Stimulated activated CD8-positive, alpha-beta memory T cell treated with anti-CD3 and anti-CD28 coated beads, Interleukin-4, amount 100 ng/mL, for 4 hours (primary cell): Measurements from ENCODE around the gene RPL18.

Experiments used
- DNase-seq, 2 donors: peaks; one replicate each; pipeline ENCODE4 v3.0.0-alpha.2; 2020; ENCODE audit warnings: low read depth in 2 of 2, low spot score in 1 of 2

Gene RPL18

DNA sequence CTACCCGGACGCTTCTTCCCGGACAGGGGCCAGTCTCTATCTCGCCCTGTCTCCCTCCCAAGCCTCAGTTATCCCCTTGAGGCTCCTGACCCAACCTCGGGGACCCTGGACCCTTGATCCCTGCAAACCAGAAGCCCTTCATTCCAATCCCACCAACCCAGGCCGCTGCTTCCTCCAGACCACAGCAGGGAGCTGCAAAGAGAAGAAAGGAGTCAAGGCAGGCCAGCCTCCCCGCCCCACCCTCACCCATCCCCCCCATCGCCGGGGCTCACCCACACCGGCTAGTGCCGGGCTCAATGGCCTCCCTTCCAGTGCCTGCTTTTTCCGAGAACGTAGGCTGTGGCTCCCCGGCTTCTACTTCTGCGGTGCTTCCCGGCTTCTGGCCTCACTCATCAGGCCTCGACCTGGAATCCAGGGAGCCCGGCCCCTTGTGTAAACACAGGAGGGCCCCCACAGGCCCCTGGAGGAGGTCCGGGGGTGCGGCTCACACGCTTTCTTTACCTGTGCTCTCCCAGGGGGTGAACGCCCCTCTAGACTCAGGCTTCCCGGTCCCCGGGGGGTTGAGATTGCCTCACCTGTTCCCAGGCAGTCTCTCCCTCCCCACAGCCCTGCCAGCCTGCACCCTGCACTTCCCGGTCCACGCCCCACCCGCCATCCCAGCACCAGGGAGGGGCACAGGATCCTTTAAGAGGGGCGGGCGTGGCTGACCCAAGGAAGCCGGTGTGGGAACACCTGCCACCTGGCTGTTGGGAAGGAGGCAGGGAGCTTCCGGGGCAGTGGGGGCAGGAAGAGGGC is 4.3 kb downstream of the RPL18 start, which contains the start of gene FAM83E:
TSS of gene FAM83E (minus strand) at position 641 of the 795 bp plus-strand sequence. CDS start 1,704 bp downstream, outside the sequence.
- DNase-seq, result no peak

DNA sequence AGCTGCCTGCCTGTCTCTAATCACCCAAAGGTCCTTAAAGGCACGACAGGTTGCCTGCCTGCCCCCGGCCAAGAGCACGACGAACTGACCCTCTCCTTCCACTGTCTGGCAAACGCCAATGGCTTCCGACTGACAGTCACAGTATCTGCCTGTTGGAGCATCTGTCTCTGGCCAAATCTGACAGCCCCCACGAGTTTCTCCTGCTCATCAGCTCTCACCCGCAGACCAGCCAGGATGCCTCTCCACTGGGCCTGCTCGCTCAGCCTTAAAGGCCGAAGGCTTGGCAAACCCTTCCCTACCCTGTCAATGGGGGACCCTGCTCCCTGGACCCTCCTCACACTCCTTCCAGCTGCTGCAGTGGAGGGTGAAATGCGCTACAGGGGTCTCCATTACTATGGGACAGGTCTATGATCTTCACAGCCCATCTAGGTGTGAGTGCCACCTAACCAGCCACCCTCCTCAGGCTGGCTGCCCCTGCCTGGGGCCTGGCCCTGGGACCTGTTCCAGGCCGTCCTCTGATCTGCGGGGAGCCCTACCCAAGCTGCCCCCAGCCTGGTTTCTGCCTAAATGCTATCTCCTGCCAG is 5.0 kb downstream of the RPL18 start:
- DNase-seq, result no peak

DNA sequence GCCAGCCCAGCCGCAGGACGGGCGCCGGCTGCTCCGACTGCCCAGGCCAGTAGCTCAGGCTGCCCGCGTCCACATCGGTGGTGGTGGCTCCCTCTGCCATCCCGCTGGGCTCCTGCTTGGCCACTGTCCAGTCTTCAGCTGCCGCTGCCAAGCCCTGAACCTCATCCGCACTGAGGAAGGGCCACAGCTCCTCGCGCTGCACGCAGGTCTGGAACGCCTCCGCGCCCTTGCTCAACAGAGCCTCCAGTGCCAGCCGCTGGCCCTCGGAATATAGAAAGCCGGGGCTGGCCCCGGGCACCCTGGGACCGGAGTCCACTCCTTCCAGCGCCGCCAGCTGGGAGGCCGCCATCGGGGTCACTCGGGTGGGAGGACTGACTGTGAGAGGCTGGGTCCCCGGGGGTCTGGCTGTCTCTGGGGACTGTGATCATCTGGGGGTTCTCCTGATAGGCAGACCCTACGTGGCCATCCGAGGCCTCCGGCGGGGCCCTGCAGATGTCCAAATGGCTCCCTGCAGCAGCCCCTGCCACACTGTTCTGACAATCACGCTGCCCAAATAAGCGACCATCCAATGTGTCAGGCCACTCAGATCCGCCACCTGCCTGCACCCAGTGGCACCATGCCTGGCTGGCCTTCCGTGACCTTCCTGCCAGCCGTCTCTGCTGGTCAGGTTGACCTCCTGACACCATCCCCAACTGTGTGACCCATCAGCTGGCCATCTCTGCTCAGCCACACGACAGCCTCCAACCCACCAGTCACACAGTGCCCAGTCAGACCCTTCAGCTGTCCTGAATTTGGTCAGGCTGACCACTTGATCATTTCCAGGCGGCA is 5.7 kb downstream of the RPL18 start:
- no peak for DNase-seq

DNA sequence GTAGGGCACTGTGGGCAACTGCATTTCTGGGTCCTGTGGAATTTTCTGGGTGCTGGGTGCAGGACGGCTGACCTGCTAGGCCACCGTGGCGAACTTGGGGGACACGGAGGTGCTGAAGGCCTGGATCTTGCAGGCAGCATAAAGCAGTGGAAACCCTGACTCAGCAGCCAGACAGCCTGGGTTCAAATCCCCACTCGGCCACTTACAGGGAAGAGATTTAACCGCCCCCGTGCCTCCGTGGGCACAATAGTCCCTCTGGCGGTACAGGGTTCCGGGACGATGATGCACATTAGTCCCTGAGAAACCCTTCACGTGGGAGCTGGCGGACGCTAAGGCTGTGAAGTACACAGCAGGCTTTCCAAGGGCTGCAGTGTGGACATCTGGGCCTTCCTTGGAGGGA is 7.1 kb downstream of the RPL18 start:
- DNase-seq, result no peak

DNA sequence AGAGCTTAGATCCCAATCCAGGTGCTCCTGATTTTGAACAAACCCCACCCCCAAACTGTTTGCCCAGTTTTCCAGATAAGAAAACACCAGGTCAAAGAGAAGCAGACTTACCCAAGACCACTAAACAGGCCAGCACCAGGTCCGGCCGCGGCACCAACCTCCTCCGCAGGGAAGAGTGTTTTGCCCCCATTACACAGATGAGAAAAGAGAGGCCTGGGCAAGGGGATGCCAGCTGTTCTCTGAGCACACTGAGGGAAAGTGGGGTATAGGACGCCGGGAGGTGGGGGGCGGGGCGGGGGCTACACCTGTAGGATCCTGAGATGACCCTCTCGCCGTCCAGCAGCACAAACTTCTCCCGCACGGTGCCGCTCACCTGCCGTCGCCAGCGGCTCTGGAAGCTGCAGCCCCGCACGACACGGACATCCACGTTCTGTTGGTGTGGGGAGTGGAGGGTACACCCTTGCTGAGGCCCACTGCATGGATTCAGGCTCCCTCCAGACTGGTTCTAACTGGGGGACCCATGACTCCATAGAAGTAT is 9.3 kb downstream of the RPL18 start:
- DNase-seq, result no peak

DNA sequence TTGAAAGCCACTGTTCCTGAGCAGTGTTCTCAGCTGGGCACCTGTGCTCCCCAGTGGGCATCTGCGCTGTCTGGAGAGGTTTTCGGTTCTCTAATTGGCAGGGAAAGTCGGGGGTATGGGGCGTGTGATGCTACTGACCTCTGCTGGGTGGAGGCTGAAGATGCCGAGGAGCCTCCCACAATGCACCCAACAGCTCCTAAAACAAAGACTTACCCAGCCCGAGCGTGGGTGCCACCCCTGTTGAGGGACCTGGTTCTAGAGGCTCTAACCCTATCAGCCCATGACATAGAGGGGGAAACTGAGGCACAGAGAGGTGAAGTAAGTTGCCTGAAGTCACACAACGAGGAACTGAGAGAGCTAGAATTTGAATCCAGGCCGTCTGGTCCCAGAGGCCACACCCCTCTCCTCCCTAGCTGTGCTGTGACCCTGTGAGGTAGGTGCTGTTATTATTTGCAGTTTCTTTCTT is 10.1 kb downstream of the RPL18 start:
- no peak for DNase-seq

DNA sequence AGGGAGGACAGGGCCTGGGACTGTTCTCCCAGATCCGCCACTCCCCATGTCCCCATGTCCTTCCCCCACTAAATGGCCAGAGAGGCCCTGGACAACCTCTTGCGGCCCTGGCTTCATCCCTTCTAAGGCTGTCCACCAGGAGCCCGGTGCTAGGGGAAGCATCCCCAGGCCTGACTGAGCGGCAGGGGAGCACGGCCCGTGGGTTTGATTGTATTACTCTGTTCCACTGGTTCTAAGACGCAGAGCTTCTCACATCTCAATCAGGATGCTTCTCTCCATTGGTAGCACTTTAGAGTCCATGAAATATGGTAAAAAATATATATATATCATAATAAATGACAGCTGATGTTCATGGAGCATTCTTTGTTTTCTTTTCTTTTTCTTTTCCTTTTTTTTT is 11.6 kb downstream of the RPL18 start:
- DNase-seq, result no peak

DNA sequence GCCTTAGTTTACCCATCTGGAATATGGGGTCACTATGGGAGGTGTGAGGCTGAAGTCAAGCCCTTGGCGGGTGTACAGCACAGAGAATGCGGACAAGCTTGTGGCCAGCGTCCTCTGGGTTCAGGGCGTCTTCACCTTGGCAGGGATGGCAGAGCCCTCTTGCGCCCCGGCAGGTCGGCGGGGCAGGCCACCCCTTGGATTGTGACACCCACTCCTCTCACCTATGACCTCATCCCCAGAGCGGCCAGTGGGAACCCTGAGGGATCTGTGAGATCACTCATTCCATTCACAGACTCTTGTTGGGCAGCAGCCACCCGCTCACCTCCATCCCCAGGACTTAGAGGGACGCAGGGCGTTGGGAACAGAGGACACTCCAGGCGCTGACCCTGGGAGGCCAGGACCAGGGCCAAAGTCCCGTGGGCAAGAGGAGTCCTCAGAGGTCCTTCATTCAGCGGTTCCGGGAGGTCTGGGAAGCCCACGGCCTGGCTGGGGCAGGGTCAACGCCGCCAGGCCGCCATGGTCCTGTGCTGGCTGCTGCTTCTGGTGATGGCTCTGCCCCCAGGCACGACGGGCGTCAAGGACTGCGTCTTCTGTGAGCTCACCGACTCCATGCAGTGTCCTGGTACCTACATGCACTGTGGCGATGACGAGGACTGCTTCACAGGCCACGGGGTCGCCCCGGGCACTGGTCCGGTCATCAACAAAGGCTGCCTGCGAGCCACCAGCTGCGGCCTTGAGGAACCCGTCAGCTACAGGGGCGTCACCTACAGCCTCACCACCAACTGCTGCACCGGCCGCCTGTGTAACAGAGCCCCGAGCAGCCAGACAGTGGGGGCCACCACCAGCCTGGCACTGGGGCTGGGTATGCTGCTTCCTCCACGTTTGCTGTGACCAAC is 12.3 kb downstream of the RPL18 start, which contains the start of gene SPACA4:
TSS of gene SPACA4 (plus strand) at position 280 of the 896 bp plus-strand sequence. CDS start at position 517, 237 bp downstream.
- no peak for DNase-seq

DNA sequence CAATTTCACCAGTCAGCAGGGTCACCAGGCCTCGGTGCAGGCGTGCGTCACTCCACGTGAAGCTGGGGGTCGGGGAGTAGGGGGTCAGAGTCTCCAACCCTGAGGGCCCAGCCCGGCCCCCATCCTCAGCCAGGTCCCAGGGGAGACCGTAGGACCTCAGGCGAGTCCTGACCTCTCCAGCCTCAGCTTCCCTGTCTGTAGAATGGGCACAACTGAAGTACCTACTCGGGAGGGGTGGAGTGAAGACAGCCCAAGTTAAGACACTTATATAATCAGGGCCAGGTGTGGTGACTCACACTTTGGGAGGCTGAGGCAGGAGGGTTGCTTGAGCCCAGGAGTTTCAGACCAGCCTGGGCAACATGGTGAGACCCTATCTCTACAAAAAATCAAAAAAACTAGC is 15.1 kb downstream of the RPL18 start:
- no peak for DNase-seq

DNA sequence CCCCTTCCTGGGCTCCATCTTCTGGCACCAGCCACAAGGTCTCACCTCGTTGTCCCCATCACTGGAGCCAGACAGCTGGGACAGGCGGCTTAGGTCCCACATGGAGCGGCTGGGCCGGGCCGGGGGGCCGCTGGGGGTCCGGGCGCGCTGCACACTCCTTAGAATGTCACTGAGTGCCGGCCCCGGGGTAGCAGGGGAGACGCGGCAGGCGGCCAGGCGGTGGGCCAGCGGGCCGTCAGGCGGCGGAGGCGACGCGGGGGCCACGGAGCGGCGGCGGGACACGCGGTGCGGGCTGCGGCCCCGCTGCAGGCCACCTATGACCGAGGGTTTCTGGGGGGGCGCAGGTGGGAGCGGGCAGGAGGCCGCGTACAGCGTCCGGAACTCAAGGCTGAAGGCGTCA is 15.5 kb downstream of the RPL18 start:
- DNase-seq, result no peak

DNA sequence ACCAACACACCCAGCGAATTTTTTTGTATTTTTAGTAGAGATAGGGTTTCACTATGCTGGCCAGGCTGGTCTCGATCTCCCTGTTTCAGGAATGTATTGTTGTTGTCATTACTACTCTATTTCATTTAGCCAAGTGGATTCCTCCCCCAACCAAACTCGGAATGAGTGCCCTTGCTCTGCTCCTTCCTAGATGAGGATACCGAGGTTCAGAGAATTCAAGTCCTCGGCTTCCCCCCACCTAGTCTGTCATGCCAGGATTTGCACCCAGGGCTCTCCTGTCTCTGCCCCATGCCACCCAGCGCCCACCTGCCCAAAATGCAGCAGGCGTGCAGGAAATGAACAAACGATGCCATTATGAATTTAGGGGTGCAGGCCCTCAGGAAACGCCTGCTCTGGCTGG is 16.0 kb downstream of the RPL18 start:
- DNase-seq, result no peak

DNA sequence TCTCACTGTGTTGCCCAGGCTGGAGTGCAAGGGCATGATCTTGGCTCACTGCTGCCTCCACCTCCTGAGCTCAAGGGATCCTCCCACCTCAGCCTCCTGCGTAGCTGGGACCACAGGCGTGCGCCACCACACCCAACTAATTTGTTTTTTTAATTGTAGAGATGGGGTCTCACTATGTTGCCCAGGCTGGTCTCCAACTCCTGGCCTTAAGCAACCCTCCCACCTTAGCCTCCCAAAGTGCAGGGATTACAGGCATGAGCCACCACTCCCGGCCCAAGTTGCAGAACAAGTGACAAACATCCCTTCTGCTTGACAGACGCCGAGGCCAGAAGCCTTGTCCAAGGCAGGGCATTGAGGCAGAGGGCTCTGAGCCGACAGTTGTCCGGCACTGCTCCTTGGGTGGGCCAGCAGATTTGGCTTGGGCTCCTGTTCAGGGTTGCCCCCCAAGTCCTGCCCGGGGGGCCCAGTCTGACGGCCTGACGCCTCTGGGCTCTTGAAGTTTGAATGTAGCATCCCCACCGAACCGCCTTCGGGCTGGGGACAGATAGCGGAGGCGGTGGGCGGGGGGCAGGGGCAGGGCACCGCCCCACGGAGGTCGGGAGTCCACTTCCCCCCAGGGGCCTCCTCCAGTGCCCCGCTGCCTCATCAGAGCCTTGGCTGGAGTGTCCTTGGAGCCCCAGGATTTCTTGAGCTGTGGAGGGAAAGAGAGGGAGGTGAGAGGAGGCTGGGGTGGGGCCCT is 18.1 kb downstream of the RPL18 start:
- DNase-seq, result no peak

DNA sequence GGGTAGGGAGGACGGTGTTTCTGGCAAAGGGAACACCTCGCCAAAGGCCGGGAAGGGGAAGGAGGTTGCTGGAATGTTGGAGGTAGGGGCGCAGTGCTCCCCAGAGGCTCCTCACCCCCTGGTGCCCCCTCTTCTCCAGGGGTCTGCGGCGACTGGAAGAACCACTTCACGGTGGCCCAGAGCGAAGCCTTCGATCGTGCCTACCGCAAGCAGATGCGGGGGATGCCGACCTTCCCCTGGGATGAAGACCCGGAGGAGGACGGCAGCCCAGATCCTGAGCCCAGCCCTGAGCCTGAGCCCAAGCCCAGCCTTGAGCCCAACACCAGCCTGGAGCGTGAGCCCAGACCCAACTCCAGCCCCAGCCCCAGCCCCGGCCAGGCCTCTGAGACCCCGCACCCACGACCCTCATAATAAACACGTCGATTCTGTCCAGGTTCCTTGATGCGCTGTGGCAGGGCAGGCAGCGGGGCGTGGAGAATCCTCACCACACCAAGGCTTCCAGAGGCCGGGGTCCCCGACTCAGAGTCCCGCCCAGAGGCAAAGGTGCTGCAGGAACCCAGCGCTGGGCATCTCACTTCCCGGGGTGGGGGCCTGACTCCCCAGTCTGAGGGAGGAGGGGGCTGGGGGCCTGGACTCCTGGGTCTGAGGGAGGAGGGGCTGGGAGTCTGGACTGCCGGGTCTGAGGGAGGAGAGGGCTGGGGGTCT is 19.8 kb downstream of the RPL18 start:
- DNase-seq, result no peak

DNA sequence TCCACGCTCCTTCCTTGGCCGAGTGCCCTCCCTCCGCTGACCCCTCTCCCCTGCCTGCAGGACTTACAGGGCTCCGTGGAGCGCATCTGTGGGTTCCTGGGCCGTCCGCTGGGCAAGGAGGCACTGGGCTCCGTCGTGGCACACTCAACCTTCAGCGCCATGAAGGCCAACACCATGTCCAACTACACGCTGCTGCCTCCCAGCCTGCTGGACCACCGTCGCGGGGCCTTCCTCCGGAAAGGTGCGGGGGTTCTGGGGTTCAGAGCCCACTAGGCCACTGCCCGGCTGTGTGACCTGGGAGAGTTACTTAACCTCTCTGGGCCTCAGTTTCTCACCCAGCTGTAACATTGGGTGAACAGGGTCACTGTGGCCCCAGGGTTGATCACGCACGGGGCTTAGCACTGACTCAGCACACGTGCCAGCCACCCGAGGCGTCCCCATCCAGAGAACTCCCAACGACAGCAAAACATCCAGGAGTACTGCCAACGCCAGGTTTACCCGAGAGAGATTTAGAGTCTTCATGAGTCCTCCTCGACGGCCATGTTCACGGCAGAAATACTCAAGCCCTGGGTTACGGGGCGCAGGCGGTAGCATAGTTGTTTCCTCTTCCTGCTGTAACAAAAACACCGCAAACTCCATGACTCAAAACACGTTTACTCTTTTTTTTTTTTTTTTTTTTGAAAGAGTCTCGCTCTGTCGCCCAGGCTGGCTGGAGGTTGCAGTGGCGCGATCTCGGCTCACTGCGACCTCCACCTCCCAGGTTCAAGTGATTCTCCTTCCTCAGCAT is 22.1 kb downstream of the RPL18 start:
- no peak for DNase-seq

DNA sequence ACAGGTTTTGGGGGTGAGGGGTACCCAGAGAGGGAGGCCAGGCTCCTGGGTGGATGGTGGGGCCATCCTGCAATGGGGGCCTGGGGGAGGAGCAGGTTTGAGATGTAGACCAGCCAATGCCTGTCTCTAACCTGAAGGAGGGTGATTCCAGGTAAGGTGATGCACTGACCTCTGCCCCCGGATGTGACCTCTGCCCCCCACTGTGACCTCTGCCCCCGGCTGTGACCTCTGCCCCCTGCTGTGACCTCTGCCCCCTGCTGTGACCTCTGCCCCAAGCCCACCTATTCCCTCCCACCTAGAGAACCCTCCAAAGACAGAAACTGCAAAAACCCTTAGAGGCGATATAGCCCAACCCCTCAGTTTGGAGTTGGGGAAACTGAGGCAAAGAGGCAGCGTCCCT is 22.7 kb downstream of the RPL18 start:
- DNase-seq, result no peak

DNA sequence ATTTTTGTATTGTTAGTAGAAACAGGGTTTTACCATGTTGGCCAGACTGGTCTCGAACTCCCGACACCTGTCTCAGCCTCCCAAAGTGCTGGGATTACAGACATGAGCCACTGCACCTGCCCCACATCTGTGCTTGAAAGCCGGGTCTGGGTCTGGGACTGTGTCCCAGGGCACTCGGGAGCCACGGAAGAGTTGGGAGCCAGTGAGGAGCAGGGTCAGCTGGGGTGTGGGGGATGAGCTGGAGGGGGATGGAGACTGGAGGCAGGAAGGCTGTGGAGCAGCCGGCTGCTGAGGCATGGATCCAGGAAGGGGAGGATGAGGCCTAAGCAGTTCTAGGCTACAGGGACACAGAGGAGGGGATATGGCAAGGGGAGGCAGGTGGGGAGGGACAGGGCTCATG is 23.1 kb downstream of the RPL18 start:
- no peak for DNase-seq

DNA sequence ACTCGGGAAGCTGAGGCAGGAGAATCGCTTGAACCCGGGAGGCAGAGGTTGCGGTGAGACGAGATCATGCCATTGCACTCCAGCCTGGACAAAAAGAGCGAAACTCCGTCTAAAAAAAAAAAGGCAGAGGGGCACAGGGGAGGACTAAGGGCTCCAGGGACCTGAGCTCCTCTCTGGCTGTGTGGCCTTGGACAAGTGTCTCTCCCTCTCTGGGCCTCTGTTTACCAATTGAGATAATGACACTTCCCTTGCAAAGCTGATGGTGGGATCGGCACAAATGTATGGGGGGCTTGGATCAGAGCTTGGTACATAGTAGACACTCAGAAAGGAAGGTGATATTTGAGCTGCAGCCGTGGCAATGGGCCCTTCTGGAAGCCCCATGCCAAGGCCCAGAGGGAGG is 23.8 kb downstream of the RPL18 start:
- DNase-seq, result no peak

DNA sequence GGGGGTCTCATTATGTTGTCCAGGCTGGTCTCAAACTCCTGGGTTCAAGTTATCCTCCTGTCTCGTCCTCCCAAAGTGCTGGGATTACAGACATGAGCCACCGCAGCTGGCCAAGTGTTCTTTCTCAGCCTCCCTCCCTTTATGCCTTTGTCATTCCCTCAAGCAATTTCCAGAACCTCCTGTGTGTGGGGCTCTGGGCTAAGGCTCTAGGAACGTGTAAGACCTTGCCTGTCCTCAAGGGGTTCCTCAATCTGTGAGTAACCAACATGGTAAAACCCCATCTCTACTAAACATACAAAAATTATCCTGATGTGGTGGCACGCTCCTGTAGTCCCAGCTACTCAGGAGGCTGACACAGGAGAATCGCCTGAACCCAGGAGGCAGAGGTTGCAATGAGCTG is 28.0 kb downstream of the RPL18 start:
- DNase-seq, result no peak
